ENCODE results near the gene USP26.

The USP26 gene

GRCh38 chrX:133033010-133033409, 63.9 kb downstream of the USP26 start:
- DNase-seq (ENCODE audit: low spot score), result no peak
- TF ChIP-seq, protein P1, sequence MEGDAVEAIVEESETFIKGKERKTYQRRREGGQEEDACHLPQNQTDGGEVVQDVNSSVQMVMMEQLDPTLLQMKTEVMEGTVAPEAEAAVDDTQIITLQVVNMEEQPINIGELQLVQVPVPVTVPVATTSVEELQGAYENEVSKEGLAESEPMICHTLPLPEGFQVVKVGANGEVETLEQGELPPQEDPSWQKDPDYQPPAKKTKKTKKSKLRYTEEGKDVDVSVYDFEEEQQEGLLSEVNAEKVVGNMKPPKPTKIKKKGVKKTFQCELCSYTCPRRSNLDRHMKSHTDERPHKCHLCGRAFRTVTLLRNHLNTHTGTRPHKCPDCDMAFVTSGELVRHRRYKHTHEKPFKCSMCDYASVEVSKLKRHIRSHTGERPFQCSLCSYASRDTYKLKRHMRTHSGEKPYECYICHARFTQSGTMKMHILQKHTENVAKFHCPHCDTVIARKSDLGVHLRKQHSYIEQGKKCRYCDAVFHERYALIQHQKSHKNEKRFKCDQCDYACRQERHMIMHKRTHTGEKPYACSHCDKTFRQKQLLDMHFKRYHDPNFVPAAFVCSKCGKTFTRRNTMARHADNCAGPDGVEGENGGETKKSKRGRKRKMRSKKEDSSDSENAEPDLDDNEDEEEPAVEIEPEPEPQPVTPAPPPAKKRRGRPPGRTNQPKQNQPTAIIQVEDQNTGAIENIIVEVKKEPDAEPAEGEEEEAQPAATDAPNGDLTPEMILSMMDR (IDR thresholded peaks at IDR 0.05; ENCODE audit: extremely low read depth, missing control alignments), result no peak

GRCh38 chrX:133018229-133018628, 78.7 kb downstream of the USP26 start:
- no peak for DNase-seq (ENCODE audit: low spot score)
- TF ChIP-seq, protein P1 (IDR thresholded peaks at IDR 0.05; ENCODE audit: extremely low read depth, missing control alignments), result no peak

DNA sequence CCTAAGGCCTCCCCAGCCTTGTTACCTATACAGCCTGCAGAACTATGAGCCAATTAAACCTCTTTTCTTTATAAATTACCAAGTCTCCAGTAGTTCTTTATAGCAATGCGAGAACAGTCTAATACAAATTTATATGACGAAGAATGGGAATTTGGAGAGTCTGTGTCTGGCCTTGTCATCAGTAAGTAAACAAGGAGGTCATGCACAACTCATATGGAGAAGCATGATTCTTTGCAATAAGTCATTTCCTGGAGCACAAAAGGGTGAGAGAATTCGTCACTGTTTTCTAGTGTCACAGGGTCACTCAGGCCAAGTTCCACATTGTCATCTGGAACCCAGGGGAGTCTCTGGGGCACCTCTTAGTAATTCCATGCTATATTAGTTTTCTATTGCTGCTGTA, 89.5 kb downstream of the USP26 start:
- TF ChIP-seq, protein P1 (IDR thresholded peaks at IDR 0.05; ENCODE audit: extremely low read depth, missing control alignments), result no peak
- DNase-seq (ENCODE audit: low spot score), result no peak

DNA sequence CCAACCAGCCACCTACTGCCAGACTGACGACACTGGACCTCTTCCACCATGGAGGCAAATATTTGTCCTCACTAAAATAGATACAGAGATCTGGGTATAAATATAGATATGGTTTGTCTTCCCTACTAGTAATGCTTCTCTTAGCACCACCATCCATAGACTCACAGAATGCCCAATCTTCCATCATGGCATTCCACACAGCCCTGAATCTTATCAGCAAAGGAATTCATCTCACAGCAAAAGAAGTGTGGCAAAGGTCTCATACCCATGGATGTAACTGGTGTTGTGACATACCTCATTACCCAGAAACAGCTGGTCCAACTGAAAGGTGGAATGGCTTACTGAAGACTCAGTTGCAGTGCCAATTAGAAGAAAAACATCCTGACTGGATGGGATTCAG, 91.3 kb downstream of the USP26 start:
- TF ChIP-seq, protein P1 (IDR thresholded peaks at IDR 0.05; ENCODE audit: extremely low read depth, missing control alignments), result no peak
- no peak for DNase-seq (ENCODE audit: low spot score)

- TF ChIP-seq, protein P1 (IDR thresholded peaks at IDR 0.05; ENCODE audit: extremely low read depth, missing control alignments), result peak; percentile 25
- peak; percentile 10 for DNase-seq (ENCODE audit: low spot score)
Observed at GRCh38 chrX:133005042-133005441, 91.9 kb downstream of the USP26 start.

GRCh38 chrX:132999209-132999608, 97.7 kb downstream of the USP26 start:
- DNase-seq (ENCODE audit: low spot score), result no peak
- TF ChIP-seq, protein P1 (IDR thresholded peaks at IDR 0.05; ENCODE audit: extremely low read depth, missing control alignments), result no peak

DNA sequence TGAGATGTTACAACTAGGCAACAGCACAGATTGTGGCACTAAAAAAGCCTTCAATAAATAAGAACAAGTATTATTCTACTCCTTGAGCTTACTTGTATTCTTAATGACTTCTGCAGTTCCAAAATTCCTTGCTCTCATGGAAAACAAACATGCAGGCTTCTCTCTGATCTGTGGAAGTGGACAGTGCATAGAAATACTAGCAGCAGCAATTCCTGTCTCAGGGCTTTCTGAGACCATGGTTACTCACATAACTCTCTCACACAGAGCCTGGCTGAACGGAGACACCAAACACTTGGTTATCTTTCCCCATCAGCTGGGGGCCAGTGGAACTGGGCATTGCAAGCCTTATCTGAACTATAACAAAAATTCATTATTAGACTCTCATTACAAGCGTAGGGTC, 106.1 kb downstream of the USP26 start:
- DNase-seq (ENCODE audit: low spot score), result no peak

More for the DNA sequence above, 106.1 kb downstream of the USP26 start:
- TF ChIP-seq, protein P1 (IDR thresholded peaks at IDR 0.05; ENCODE audit: extremely low read depth, missing control alignments), result no peak
